HFFc6 (cell line): ENCODE measurements around the gene METTL25B. TPM values are rescaled to one million over a fixed set of nuclear protein-coding genes. Genes with fewer than 3 reads are reported as not detected.
A peak's percentile ranks its signal among the peaks of the same experiment; 100 is the strongest.

ENCODE experiments used
- DNase-seq: peaks from one replicate; pipeline ENCODE4 v3.0.0-alpha.2; 2018
- H3K27ac Mint-ChIP-seq: 2 replicates; pipeline ENCODE4 v1.8.0; 2020; ENCODE audit warnings: mild to moderate bottlenecking, mixed read lengths
- H3K27me3 Mint-ChIP-seq: 2 replicates; pipeline ENCODE4 v1.8.0; 2021; ENCODE audit warnings: mild to moderate bottlenecking, moderate library complexity, mixed read lengths; ENCODE audit not compliant: insufficient read depth
- H3K36me3 Mint-ChIP-seq: 2 replicates; pipeline ENCODE4 v1.8.0; 2021; ENCODE audit warnings: low read depth, mixed read lengths
- H3K4me1 Mint-ChIP-seq: 2 replicates; pipeline ENCODE4 v1.8.0; 2020; ENCODE audit warnings: low read depth, mixed read lengths
- H3K4me3 Mint-ChIP-seq: 2 replicates; pipeline ENCODE4 v1.8.0; 2020; ENCODE audit warnings: mild to moderate bottlenecking, moderate library complexity, mixed read lengths
- H3K9me3 Mint-ChIP-seq: 2 replicates; pipeline ENCODE4 v1.8.0; 2020; ENCODE audit warnings: mild to moderate bottlenecking, mixed read lengths
- total RNA-seq, 6 experiments: library from RNA; stranded (reverse); fragmentation: NEBNext Ultra II Directional; extraction: Animal tissue kit (Norgen Biotek cat#: 25700); gene quantifications; 2 replicates in 1 of 6; 3 replicates in 5 of 6; pipeline ENCODE4 v1.2.3, GENCODE V29; 2021
- TF ChIP-seq, protein P1 (sequence below): fragments of 200-600 bp; sonication (generic); IDR thresholded peaks from 2 replicates; pipeline ENCODE4 v1.5.0; 2021; ENCODE audit warnings: antibody characterized with exemption, mild to moderate bottlenecking

METTL25B gene
- total RNA-seq, 6 experiments from 2014 or later: 11.2 to 16.0 (median 13.9) TPM

GRCh38 chr1:156775799-156776198 is 47.5 kb downstream of the METTL25B start:
- TF ChIP-seq, protein P1, sequence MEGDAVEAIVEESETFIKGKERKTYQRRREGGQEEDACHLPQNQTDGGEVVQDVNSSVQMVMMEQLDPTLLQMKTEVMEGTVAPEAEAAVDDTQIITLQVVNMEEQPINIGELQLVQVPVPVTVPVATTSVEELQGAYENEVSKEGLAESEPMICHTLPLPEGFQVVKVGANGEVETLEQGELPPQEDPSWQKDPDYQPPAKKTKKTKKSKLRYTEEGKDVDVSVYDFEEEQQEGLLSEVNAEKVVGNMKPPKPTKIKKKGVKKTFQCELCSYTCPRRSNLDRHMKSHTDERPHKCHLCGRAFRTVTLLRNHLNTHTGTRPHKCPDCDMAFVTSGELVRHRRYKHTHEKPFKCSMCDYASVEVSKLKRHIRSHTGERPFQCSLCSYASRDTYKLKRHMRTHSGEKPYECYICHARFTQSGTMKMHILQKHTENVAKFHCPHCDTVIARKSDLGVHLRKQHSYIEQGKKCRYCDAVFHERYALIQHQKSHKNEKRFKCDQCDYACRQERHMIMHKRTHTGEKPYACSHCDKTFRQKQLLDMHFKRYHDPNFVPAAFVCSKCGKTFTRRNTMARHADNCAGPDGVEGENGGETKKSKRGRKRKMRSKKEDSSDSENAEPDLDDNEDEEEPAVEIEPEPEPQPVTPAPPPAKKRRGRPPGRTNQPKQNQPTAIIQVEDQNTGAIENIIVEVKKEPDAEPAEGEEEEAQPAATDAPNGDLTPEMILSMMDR: no peak
- no peak for DNase-seq
- H3K4me3 Mint-ChIP-seq: peak overlapping the region; percentile 15; the same call in 1 of the 2 replicates
- peaks cover 17% of the 10 kb centered on the region for H3K36me3 Mint-ChIP-seq
- H3K4me1 Mint-ChIP-seq: peaks cover 54% of the 10 kb centered on the region
- H3K9me3 Mint-ChIP-seq: no peaks in the 10 kb centered on the region
- peaks cover 2% of the 10 kb centered on the region; the same call in 1 of the 2 replicates for H3K27me3 Mint-ChIP-seq
- H3K27ac Mint-ChIP-seq: peak overlapping the region; percentile 58

GRCh38 chr1:156776942-156777341 is 48.7 kb downstream of the METTL25B start:
- Mint-ChIP-seq H3K27me3 (peaks cover 2% of the 10 kb centered on the region; the same call in 1 of the 2 replicates), H3K36me3 (peaks cover 10% of the 10 kb centered on the region; the same call in 1 of the 2 replicates), H3K4me3 (no peak overlapping the region), H3K27ac (0 out of 2 replicates have a peak overlapping the region, but pooled peaks have one; percentile 2), H3K4me1 (peaks cover 56% of the 10 kb centered on the region), H3K9me3 (no peaks in the 10 kb centered on the region)
- TF ChIP-seq, protein P1: no peak
- no peak for DNase-seq

GRCh38 chr1:156777573-156777972 is 49.3 kb downstream of the METTL25B start:
- Mint-ChIP-seq H3K4me1 (peaks cover 56% of the 10 kb centered on the region), H3K36me3 (peaks cover 10% of the 10 kb centered on the region; the same call in 1 of the 2 replicates), H3K9me3 (no peaks in the 10 kb centered on the region), H3K4me3 (no peak overlapping the region), H3K27me3 (peaks cover 2% of the 10 kb centered on the region; the same call in 1 of the 2 replicates), H3K27ac (peak overlapping the region; percentile 15; the same call in 1 of the 2 replicates)
- no peak for DNase-seq
- TF ChIP-seq, protein P1: no peak

GRCh38 chr1:156781585-156782186 is 53.4 kb downstream of the METTL25B start:
- Mint-ChIP-seq H3K4me1 (peaks cover 31% of the 10 kb centered on the region), H3K27me3 (no peaks in the 10 kb centered on the region), H3K27ac (peak overlapping the region; percentile 51), H3K4me3 (no peak overlapping the region), H3K9me3 (no peaks in the 10 kb centered on the region), H3K36me3 (peaks cover 6% of the 10 kb centered on the region; the same call in 1 of the 2 replicates)
- peak; percentile 33 for DNase-seq
- TF ChIP-seq, protein P1: no peak

DNA sequence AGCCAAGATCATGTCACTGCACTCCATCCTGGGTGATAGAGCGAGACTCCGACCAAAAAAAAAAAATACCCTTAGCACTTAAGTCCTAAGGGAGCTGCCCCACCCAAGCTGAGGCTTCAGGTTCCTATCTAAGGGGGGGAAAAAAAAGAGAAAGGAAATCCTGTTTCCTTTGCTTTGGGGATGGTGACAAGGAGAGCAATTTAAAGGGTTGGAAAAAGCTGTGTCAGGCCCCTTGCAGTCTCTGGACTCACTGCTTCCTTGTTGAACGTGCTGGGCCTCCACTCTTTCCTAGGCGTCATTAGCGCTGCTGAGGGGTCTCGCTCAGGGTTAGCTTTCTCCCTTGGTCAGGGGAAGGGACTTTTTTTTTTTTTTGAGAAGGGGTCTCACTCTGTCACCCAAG is 57.2 kb downstream of the METTL25B start:
- TF ChIP-seq, protein P1: no peak
- Mint-ChIP-seq H3K4me3 (no peak overlapping the region), H3K27ac (no peak overlapping the region), H3K27me3 (no peaks in the 10 kb centered on the region), H3K9me3 (no peaks in the 10 kb centered on the region), H3K36me3 (peaks cover 12% of the 10 kb centered on the region), H3K4me1 (peaks cover 20% of the 10 kb centered on the region)
- no peak for DNase-seq

Other genes starting within 250 kb of the METTL25B start
- gene MEF2D, start 227.7 kb upstream of the METTL25B start, total RNA-seq: 10 to 100 TPM; 50.0 to 60.1 (median 56.8) TPM
- gene IQGAP3, start 155.9 kb upstream of the METTL25B start, total RNA-seq: 10 to 100 TPM; 13.9 to 33.3 (median 29.0) TPM
- not detected for gene TTC24, start 148.7 kb upstream of the METTL25B start, total RNA-seq
- gene NAXE, start 136.7 kb upstream of the METTL25B start, total RNA-seq: 10 to 100 TPM; 73.9 to 83.9 (median 76.7) TPM
- 10 to 100 TPM; 25.0 to 35.8 (median 32.7) TPM for gene GPATCH4, start 127.0 kb upstream of the METTL25B start, total RNA-seq
- not detected for gene HAPLN2, start 109.1 kb upstream of the METTL25B start, total RNA-seq
- gene BCAN, start 86.4 kb upstream of the METTL25B start, total RNA-seq: not detected
- 100 to 1,000 TPM; 106 to 126 (median 116) TPM for gene NES, start 51.1 kb upstream of the METTL25B start, total RNA-seq
- 10 to 100 TPM; 55.9 to 70.4 (median 59.2) TPM for gene CRABP2, start 22.9 kb upstream of the METTL25B start, total RNA-seq
- 10 to 100 TPM; 16.2 to 26.9 (median 20.6) TPM for gene ISG20L2, start 297 bp downstream of the METTL25B start, total RNA-seq
- 10 to 100 TPM; 82.5 to 93.7 (median 86.8) TPM for gene MRPL24, start 12.6 kb downstream of the METTL25B start, total RNA-seq
- 100 to 1,000 TPM; 229 to 324 (median 315) TPM for gene HDGF, start 23.2 kb downstream of the METTL25B start, total RNA-seq
- 10 to 100 TPM; 67.0 to 79.3 (median 71.5) TPM for gene PRCC, start 39.1 kb downstream of the METTL25B start, total RNA-seq
- gene SH2D2A, start 88.4 kb downstream of the METTL25B start, total RNA-seq: under 1 TPM in 2 of 6 experiments, not detected in 4; 0.09 to 0.17 TPM
- not detected for gene INSRR, start 130.6 kb downstream of the METTL25B start, total RNA-seq
- gene NTRK1, start 132.4 kb downstream of the METTL25B start, total RNA-seq: under 1 TPM in 1 of 6 experiments, not detected in 5; 0.10 TPM
- 10 to 100 TPM in 4 of 6 experiments, 1 to 10 TPM in 2; 3.2 to 23.6 (median 20.2) TPM for gene PEAR1, start 165.2 kb downstream of the METTL25B start, total RNA-seq
- gene LRRC71, start 192.2 kb downstream of the METTL25B start, total RNA-seq: under 1 TPM in 4 of 6 experiments, not detected in 2; 0.13 to 0.46 (median 0.41) TPM